ENCODE data around the gene SYNGR3. TPM values are rescaled to one million over a fixed set of nuclear protein-coding genes. Genes with fewer than 3 reads are reported as not detected.

The SYNGR3 gene
- total RNA-seq, 4 donors from 2014 or later = 1.3 to 3.9 (median 3.3) TPM; not detected in 1

- DNase-seq = no peak
- no peaks in the 10 kb centered on the region for H3K9me3 ChIP-seq
- no peak for TF ChIP-seq CTCF (IDR thresholded peaks at IDR 0.05)
- TF ChIP-seq POLR2A (IDR thresholded peaks at IDR 0.05) = no peak
- H3K27me3 ChIP-seq = no peaks in the 10 kb centered on the region
- peak overlapping the region in 3 of 4 donors; percentile 37 to 97 (median 88) for H3K27ac ChIP-seq
- H3K4me1 ChIP-seq = peaks cover 0 to 65% (median 17%) of the 10 kb centered on the region in 4 donors
- no peak overlapping the region for H3K4me3 ChIP-seq
- peaks cover 0 to 31% (median 0%) of the 10 kb centered on the region in 3 donors for H3K36me3 ChIP-seq
Measured at GRCh38 chr16:1982013-1982433, 7.7 kb upstream of the SYNGR3 start.

DNA sequence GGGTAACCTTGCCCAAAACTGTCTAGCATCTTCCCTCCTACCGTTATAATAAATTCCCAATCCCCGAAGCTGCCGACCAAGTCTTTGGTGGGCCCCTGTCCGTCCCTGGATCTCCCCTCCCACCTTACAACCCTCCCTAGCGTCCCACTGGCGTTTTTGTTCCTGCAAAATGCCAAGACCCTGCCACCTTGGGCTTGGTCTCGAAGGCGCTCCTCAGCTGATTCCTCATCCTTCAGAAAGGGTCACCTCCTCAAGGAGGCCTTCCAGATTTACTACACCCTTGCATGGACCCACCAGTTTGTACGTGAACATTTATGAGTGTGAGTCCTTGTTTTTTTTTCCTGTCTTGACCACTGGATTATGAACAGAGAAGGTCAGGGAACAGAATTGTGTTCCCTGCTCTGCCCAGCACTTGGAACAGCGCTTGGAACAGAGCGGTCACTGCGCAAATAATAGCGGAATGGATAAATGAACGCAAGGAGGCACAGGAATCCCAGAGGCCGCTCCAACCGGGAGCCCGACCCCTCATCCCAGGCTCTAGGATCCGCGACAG, 6.7 kb upstream of the SYNGR3 start:
- no peaks in the 10 kb centered on the region for H3K9me3 ChIP-seq
- TF ChIP-seq POLR2A (IDR thresholded peaks at IDR 0.05) (no peak), CTCF (IDR thresholded peaks at IDR 0.05) (no peak)
- H3K27me3 ChIP-seq = no peaks in the 10 kb centered on the region
- H3K27ac ChIP-seq = peak overlapping the region; percentile 76 to 97 (median 87)
- H3K36me3 ChIP-seq = peaks cover 0 to 28% (median 0%) of the 10 kb centered on the region in 3 donors
- DNase-seq = no peak
- H3K4me1 ChIP-seq = peaks cover 0 to 65% (median 17%) of the 10 kb centered on the region in 4 donors
- H3K4me3 ChIP-seq = peak overlapping the region; percentile 81 to 92 (median 90)

DNA sequence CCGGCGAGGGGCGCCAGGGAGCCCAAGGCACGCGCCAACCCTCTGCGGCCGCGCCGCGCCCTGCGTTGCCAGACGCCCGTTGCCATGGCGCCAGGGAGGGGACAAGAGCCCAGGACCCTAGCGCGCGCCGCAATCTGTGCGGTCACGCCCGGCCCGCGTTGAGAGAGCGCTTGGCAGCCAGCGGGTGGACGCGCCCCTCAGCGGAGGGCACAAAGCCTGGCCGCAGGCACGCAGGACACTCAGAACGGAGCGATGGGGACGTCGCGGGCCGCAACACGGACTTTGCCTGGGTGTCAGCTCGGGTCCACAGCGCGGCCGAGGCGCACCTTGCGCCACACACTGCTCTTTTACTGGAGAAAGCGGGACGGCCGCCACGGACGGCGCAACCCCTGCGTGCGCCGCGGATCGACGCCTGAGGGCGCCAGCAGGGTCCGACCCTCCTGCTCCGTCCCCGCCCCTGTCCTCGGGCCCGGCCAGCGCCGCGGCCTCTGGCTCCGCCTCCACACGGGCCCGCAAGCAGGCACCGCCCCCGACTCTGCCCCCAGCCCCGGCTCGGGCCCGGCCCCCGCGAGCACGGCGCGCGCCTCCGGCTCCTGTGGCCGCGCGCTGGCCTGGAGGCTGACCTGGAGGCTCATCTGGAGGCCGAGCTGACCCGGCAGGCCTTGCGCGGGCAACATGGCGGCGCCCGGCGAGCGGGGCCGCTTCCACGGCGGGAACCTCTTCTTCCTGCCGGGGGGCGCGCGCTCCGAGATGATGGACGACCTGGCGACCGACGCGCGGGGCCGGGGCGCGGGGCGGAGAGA, 6.0 kb upstream of the SYNGR3 start, which contains the start of gene GFER:
GFER (plus strand) TSS at position 650 of the 803 bp plus-strand sequence; CDS start at position 676, 26 bp downstream.
- peaks cover 0 to 23% (median 0%) of the 10 kb centered on the region in 3 donors for H3K36me3 ChIP-seq
- H3K4me3 ChIP-seq = peak within 1 kb of the TSS; percentile 81 to 92 (median 90)
- H3K27me3 ChIP-seq = no peaks in the 10 kb centered on the region
- TF ChIP-seq CTCF (IDR thresholded peaks at IDR 0.05) (peak in 5 of 6 experiments; percentile 26 to 46 (median 29)), POLR2A (IDR thresholded peaks at IDR 0.05) (peak; percentile 51 to 55)
- H3K9me3 ChIP-seq = no peaks in the 10 kb centered on the region
- H3K4me1 ChIP-seq = peaks cover 0 to 65% (median 17%) of the 10 kb centered on the region in 4 donors
- peak within 1 kb of the TSS; percentile 76 to 97 (median 87) for H3K27ac ChIP-seq
- DNase-seq = peak; percentile 78 to 96 (median 94)

- Histone ChIP-seq H3K27ac (peak overlapping the region; percentile 76 to 97 (median 87)), H3K9me3 (no peaks in the 10 kb centered on the region), H3K27me3 (peaks cover 0 to 6% of the 10 kb centered on the region in 2 donors), H3K36me3 (peaks cover 0 to 23% (median 0%) of the 10 kb centered on the region in 3 donors), H3K4me1 (peaks cover 3 to 70% (median 19%) of the 10 kb centered on the region in 4 donors), H3K4me3 (peak overlapping the region; percentile 81 to 92 (median 90))
- peak; percentile 30 to 85 (median 80) for DNase-seq
- TF ChIP-seq CTCF (IDR thresholded peaks at IDR 0.05) (no peak), POLR2A (IDR thresholded peaks at IDR 0.05) (peak; percentile 6 to 54)
Measured at GRCh38 chr16:1984347-1985225, 5.2 kb upstream of the SYNGR3 start.
